ENCODE measurements around the gene KRTAP5-8. TPM values are rescaled to one million over a fixed set of nuclear protein-coding genes. Genes with fewer than 3 reads are reported as not detected.
"Not testable (repeated sequence)": the region's sequence is repeated elsewhere in the genome, so short reads cannot be mapped to it uniquely, and the experiment has no call there.

Gene KRTAP5-8
- total RNA-seq, 1 experiment from 2014 or later: not detected

DNA sequence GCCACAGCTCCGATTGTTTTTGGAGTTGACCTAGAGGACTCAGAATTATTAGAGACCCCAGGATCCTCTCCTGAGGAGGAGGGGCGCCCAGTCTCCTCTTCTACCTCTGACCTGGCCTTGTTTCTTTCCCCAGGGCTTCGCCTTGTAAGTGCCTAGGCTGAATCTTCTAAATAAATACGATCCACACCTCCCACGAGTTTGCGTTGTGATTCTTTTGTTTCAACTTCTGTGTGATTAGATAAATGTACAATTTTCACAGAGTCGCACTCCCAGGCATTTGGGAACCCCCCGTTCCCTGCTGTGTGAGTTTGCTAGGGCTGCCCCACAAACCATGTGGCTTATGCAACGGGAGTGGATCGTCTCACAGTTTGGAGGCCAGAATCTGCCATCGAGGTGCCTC lies 1.2 kb downstream of the KRTAP5-8 start:
- Histone ChIP-seq H4K20me1 (ENCODE audit: insufficient read depth) (no peaks in the 10 kb centered on the region), H2AFZ (no peak overlapping the region), H3K27ac (no peak overlapping the region), H3F3A (ENCODE audit: insufficient read depth, low read depth) (no peaks in the 10 kb centered on the region), H3K36me3 (ENCODE audit: low read depth) (no peaks in the 10 kb centered on the region), H3K79me2 (ENCODE audit: low read depth) (no peaks in the 10 kb centered on the region), H3K4me3 (no peak overlapping the region), H3K9me2 (ENCODE audit: insufficient read depth) (no peaks in the 10 kb centered on the region), H3K4me2 (no peak overlapping the region), H3K4me1 (replicated peaks; ENCODE audit: insufficient read depth) (0 out of 2 replicates have a peak, but pooled peaks cover 5% of the 10 kb centered on the region), H3K9me3 (ENCODE audit: insufficient read depth, low read depth) (no peaks in the 10 kb centered on the region), H3K27me3 (ENCODE audit: insufficient read depth, low read depth) (no peaks in the 10 kb centered on the region)
- intact Hi-C loops (cut with micrococcal nuclease; ENCODE audit: unreplicated experiment): no loop called here
- no TSS peak for BruUV-seq (replicated peaks)
- DNase-seq: no peak
- ChIA-PET POLR2A (ENCODE audit: unreplicated experiment) (no interaction called here), CTCF (no interaction called here)
- no peak for TF ChIP-seq EZH2 (IDR thresholded peaks at IDR 0.05; ENCODE audit: low read depth)
- TF ChIP-seq, protein P1, sequence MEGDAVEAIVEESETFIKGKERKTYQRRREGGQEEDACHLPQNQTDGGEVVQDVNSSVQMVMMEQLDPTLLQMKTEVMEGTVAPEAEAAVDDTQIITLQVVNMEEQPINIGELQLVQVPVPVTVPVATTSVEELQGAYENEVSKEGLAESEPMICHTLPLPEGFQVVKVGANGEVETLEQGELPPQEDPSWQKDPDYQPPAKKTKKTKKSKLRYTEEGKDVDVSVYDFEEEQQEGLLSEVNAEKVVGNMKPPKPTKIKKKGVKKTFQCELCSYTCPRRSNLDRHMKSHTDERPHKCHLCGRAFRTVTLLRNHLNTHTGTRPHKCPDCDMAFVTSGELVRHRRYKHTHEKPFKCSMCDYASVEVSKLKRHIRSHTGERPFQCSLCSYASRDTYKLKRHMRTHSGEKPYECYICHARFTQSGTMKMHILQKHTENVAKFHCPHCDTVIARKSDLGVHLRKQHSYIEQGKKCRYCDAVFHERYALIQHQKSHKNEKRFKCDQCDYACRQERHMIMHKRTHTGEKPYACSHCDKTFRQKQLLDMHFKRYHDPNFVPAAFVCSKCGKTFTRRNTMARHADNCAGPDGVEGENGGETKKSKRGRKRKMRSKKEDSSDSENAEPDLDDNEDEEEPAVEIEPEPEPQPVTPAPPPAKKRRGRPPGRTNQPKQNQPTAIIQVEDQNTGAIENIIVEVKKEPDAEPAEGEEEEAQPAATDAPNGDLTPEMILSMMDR (conservative IDR thresholded peaks at IDR 0.05): no peak

DNA sequence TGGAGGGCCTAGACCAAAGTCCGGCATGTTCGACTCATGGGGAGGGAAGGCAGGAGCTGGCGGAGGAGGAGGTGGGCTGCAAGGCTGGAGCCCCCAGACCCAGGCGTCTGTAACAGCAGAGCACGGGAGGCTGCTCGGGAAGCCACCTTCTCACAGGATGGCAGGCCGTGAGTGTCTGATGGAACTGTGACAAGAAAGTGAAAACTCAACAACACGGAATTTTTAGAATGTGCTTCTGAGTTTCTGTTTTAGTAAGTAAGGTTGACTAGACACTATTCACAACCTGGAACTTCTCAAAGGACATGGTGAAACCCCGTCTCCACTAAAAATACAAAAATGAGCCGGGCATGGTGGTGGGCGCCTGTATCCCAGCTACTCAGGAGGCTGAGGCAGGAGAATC lies 2.1 kb downstream of the KRTAP5-8 start:
- H3F3A ChIP-seq (ENCODE audit: insufficient read depth, low read depth); BruUV-seq (replicated peaks); intact Hi-C loops (cut with micrococcal nuclease; ENCODE audit: unreplicated experiment); H3K9me2 ChIP-seq (ENCODE audit: insufficient read depth); H4K20me1 ChIP-seq (ENCODE audit: insufficient read depth); H3K79me2 ChIP-seq (ENCODE audit: low read depth); H3K36me3 ChIP-seq (ENCODE audit: low read depth); H2AFZ ChIP-seq; CTCF ChIA-PET; POLR2A ChIA-PET (ENCODE audit: unreplicated experiment); H3K27me3 ChIP-seq (ENCODE audit: insufficient read depth, low read depth); H3K4me3 ChIP-seq; H3K4me1 ChIP-seq (replicated peaks; ENCODE audit: insufficient read depth); H3K4me2 ChIP-seq; H3K9me3 ChIP-seq (ENCODE audit: insufficient read depth, low read depth); DNase-seq; H3K27ac ChIP-seq: not testable (repeated sequence)

DNA sequence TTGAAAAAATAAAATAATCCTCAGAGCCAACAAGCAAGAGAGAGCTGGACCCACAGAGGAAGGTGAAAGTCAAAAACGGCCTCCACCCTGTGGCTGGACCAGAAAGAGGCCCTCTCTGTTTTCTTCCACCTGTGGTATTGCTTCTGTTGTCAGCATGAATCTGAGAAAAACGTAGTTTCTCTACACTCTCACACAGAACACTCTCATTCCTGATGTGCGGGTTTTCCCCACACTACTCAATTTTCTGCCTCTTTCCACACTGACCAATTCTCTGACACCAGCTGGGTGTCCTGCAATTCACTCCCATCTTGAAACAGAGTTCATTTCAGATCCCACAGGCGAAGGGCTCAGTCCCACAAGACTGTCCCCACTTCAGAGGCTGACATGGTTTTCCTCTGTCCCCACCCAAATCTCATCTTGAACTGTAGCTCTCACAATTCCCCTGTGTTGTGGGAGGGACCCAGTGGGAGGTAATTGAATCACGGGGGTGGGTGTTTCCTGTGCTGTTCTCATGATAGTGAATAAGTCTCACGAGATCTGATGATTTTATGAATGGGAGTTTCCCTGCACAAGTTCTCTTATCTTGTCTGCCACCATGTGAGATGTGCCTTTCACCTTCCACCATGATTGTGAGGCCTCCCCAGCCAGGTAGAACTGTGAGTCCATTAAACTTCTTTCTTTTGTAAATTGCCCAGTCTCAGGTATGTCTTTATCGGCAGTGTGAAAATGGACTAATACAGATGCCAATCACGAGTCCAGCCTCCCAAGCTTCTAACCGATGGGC lies 2.9 kb downstream of the KRTAP5-8 start:
- CTCF ChIA-PET; BruUV-seq (replicated peaks); H3F3A ChIP-seq (ENCODE audit: insufficient read depth, low read depth); H3K27me3 ChIP-seq (ENCODE audit: insufficient read depth, low read depth); H4K20me1 ChIP-seq (ENCODE audit: insufficient read depth); H3K4me3 ChIP-seq; POLR2A ChIA-PET (ENCODE audit: unreplicated experiment); H3K9me2 ChIP-seq (ENCODE audit: insufficient read depth); H3K9me3 ChIP-seq (ENCODE audit: insufficient read depth, low read depth); H3K4me1 ChIP-seq (replicated peaks; ENCODE audit: insufficient read depth); H3K4me2 ChIP-seq; H2AFZ ChIP-seq; intact Hi-C loops (cut with micrococcal nuclease; ENCODE audit: unreplicated experiment); H3K79me2 ChIP-seq (ENCODE audit: low read depth); DNase-seq; H3K36me3 ChIP-seq (ENCODE audit: low read depth); H3K27ac ChIP-seq: not testable (repeated sequence)

DNA sequence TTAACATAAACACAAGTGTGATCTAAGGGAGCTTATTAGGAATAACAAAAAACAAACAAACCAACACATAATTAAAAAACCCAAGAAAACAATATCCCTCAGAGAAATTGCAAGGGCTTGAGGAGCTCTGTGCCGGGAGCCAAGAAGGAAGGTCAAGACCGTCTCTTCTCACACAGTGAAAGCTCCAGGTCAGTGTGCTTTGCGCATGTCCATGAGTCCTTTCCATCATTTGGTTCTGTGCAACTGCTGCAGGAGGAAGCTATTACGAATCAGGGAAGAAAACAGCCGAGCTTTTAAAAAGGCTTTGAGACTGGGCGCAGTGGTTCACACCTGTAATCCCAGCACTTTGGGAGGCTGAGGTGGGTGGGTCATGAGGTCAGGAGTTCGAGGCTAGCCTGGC lies 4.6 kb downstream of the KRTAP5-8 start:
- DNase-seq: no peak
- TF ChIP-seq, protein P1 (conservative IDR thresholded peaks at IDR 0.05): no peak
- no peak for TF ChIP-seq EZH2 (IDR thresholded peaks at IDR 0.05; ENCODE audit: low read depth)

More for the DNA sequence above, 4.6 kb downstream of the KRTAP5-8 start:
- no peak overlapping the region for H3K27ac ChIP-seq
- H3F3A ChIP-seq (ENCODE audit: insufficient read depth, low read depth): no peaks in the 10 kb centered on the region
- H4K20me1 ChIP-seq (ENCODE audit: insufficient read depth): no peaks in the 10 kb centered on the region
- ChIA-PET POLR2A (ENCODE audit: unreplicated experiment) (interaction anchor here (0.7 kb wide), 1 partner anchor 110 kb away, joined by 3 read pairs; no protein-coding TSS in a partner anchor), CTCF (no interaction called here)
- no peak overlapping the region for H2AFZ ChIP-seq
- no TSS peak for BruUV-seq (replicated peaks)
- H3K36me3 ChIP-seq (ENCODE audit: low read depth): no peaks in the 10 kb centered on the region
- no peaks in the 10 kb centered on the region for H3K9me2 ChIP-seq (ENCODE audit: insufficient read depth)
- H3K9me3 ChIP-seq (ENCODE audit: insufficient read depth, low read depth): no peaks in the 10 kb centered on the region
- H3K4me3 ChIP-seq: no peak overlapping the region
- peaks cover 19% of the 10 kb centered on the region for H3K27me3 ChIP-seq (ENCODE audit: insufficient read depth, low read depth)
- 0 out of 2 replicates have a peak, but pooled peaks cover 5% of the 10 kb centered on the region for H3K4me1 ChIP-seq (replicated peaks; ENCODE audit: insufficient read depth)
- intact Hi-C loops (cut with micrococcal nuclease; ENCODE audit: unreplicated experiment): no loop called here
- H3K4me2 ChIP-seq: no peak overlapping the region
- no peaks in the 10 kb centered on the region for H3K79me2 ChIP-seq (ENCODE audit: low read depth)

Data from PC-9 (cell line).